Measurements from ENCODE around the gene MDN1.

GRCh38 chr6:89681983-89682564, 137.5 kb downstream of the MDN1 start:
- TF ChIP-seq REST (IDR thresholded peaks at IDR 0.05; ENCODE audit: low read depth, low read length), result no peak
- no peak for TF ChIP-seq CTCF (IDR thresholded peaks at IDR 0.05)
- TF ChIP-seq CHD2 (IDR thresholded peaks at IDR 0.05; ENCODE audit: low read length, partially characterized antibody), result no peak
- TF ChIP-seq EP300 (IDR thresholded peaks at IDR 0.05; ENCODE audit: borderline replicate concordance in 1 of 2, low read depth in 1 of 2, low read length in 1 of 2), result no peak
- TF ChIP-seq TAF1 (IDR thresholded peaks at IDR 0.05; ENCODE audit: borderline replicate concordance, low read depth, low read length), result no peak
- TF ChIP-seq FOXM1 (IDR thresholded peaks at IDR 0.05; ENCODE audit: low read depth), result no peak

Measured in SK-N-SH (cell line).